KMS-11 (cell line): ENCODE measurements around the gene PCED1A.

Experiments used
- H2AFZ ChIP-seq: fragments of 200-600 bp; sonication (generic); 2 replicates; pipeline ENCODE4 v1.6.1; 2016; ENCODE audit warnings: antibody characterized with exemption, mixed run types, low read depth
- H3K27ac ChIP-seq: fragments of 200-600 bp; sonication (generic); 2 replicates; pipeline ENCODE4 v1.6.1; 2016; ENCODE audit warnings: mild to moderate bottlenecking, mixed run types
- H3K27me3 ChIP-seq: fragments of 200-600 bp; sonication (generic); 2 replicates; pipeline ENCODE4 v1.6.1; 2017; ENCODE audit warnings: mild to moderate bottlenecking, low read depth, mixed run types, moderate library complexity; ENCODE audit not compliant: insufficient read depth
- H3K36me3 ChIP-seq: fragments of 200-600 bp; sonication (generic); 2 replicates; pipeline ENCODE4 v1.6.1; 2017; ENCODE audit warnings: mild to moderate bottlenecking, mixed run types; ENCODE audit not compliant: insufficient read depth
- H3K4me1 ChIP-seq: fragments of 200-600 bp; sonication (generic); 2 replicates; pipeline ENCODE4 v1.6.1; 2016; ENCODE audit warnings: mild to moderate bottlenecking, low read depth, mixed run types; ENCODE audit not compliant: poor library complexity, severe bottlenecking
- H3K4me2 ChIP-seq: fragments of 200-600 bp; sonication (generic); 2 replicates; pipeline ENCODE4 v1.7.0; 2016; ENCODE audit warnings: mild to moderate bottlenecking, mixed run types
- H3K4me3 ChIP-seq: fragments of 200-600 bp; sonication (generic); IDR thresholded peaks from 2 replicates; pipeline ENCODE4 v1.6.1; 2017; ENCODE audit warnings: low read depth, low read length, mixed read lengths; ENCODE audit not compliant: insufficient read depth
- H3K79me2 ChIP-seq: fragments of 200-600 bp; sonication (generic); 2 replicates; pipeline ENCODE4 v1.6.1; 2016; ENCODE audit warnings: low read depth, mixed run types; ENCODE audit not compliant: insufficient read depth
- H3K9ac ChIP-seq: fragments of 200-600 bp; sonication (generic); 2 replicates; pipeline ENCODE4 v1.6.1; 2016; ENCODE audit warnings: mild to moderate bottlenecking, mixed run types
- H4K20me1 ChIP-seq: fragments of 200-600 bp; sonication (generic); 2 replicates; pipeline ENCODE4 v1.6.1; 2016; ENCODE audit warnings: mild to moderate bottlenecking, mixed run types; ENCODE audit not compliant: insufficient read depth
- TF ChIP-seq, protein P1 (sequence below): fragments of 200-600 bp; sonication (generic); conservative IDR thresholded peaks from 2 replicates; pipeline ENCODE4 v1.6.1; 2017; ENCODE audit warnings: low read depth, mild to moderate bottlenecking, antibody characterized with exemption, low read length, moderate library complexity, mixed read lengths

Gene PCED1A

DNA sequence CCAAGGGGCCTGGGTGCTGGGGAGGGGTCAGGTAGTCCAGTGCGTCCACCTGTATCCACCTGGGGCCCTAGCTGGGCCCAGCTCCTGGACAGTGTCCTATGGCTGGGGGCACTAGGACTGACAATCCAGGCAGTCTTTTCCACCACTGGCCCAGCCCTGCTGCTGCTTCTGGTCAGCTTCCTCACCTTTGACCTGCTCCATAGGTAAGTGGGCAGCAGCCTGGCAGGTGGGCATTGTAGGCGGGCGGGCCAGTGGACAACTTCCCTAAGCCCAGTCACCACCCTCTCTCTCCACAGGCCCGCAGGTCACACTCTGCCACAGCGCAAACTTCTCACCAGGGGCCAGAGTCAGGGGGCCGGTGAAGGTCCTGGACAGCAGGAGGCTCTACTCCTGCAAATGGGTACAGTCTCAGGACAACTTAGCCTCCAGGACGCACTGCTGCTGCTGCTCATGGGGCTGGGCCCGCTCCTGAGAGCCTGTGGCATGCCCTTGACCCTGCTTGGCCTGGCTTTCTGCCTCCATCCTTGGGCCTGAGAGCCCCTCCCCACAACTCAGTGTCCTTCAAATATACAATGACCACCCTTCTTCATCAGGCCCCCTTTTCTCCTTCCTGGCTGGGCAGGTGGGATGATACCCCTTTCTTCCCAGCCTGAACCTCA is 25.1 kb downstream of the PCED1A start:
- Histone ChIP-seq H3K36me3 (no peaks in the 10 kb centered on the region), H3K4me3 (no peak overlapping the region), H2AFZ (no peak overlapping the region), H4K20me1 (no peaks in the 10 kb centered on the region), H3K27ac (no peak overlapping the region), H3K4me2 (no peak overlapping the region), H3K27me3 (no peaks in the 10 kb centered on the region), H3K9ac (no peak overlapping the region), H3K79me2 (no peaks in the 10 kb centered on the region), H3K4me1 (no peaks in the 10 kb centered on the region)
- TF ChIP-seq, protein P1, sequence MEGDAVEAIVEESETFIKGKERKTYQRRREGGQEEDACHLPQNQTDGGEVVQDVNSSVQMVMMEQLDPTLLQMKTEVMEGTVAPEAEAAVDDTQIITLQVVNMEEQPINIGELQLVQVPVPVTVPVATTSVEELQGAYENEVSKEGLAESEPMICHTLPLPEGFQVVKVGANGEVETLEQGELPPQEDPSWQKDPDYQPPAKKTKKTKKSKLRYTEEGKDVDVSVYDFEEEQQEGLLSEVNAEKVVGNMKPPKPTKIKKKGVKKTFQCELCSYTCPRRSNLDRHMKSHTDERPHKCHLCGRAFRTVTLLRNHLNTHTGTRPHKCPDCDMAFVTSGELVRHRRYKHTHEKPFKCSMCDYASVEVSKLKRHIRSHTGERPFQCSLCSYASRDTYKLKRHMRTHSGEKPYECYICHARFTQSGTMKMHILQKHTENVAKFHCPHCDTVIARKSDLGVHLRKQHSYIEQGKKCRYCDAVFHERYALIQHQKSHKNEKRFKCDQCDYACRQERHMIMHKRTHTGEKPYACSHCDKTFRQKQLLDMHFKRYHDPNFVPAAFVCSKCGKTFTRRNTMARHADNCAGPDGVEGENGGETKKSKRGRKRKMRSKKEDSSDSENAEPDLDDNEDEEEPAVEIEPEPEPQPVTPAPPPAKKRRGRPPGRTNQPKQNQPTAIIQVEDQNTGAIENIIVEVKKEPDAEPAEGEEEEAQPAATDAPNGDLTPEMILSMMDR = no peak

DNA sequence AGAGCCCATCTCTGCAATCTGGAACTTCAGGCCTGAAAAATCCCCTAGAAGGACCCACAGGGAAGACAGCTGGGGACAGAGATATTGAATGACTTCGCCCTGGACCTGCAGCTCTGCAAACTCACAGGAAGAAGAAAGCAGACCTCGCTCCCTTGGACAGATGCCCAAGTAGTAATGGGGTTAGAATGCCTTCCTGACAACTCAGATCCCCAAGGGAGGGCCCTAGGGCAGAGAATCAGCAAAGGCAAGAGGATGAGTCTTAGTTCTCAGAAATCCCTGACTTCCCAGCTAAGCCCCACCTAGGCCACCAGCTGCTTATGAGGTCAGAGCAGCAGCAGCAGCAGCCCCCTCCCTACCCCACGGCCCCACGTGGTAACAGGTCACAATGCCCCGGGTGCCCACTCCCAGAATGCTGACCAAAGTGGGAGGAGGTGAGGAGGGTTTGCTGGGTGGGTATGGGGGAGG is 25.8 kb downstream of the PCED1A start, which contains the start of gene C20orf141:
C20orf141 (plus strand) TSS at position 401 of the 465 bp plus-strand sequence. CDS start 198 bp downstream, outside the sequence.
- H3K4me1 ChIP-seq = no peaks in the 10 kb centered on the region
- no peaks in the 10 kb centered on the region for H3K27me3 ChIP-seq
- no peak within 1 kb of the TSS for H2AFZ ChIP-seq
- no peaks in the 10 kb centered on the region for H3K79me2 ChIP-seq
- H3K36me3 ChIP-seq = no peaks in the 10 kb centered on the region
- no peak within 1 kb of the TSS for H3K4me3 ChIP-seq
- H3K9ac ChIP-seq = no peak within 1 kb of the TSS
- H4K20me1 ChIP-seq = no peaks in the 10 kb centered on the region
- TF ChIP-seq, protein P1 = no peak
- no peak within 1 kb of the TSS for H3K4me2 ChIP-seq
- no peak within 1 kb of the TSS for H3K27ac ChIP-seq

DNA sequence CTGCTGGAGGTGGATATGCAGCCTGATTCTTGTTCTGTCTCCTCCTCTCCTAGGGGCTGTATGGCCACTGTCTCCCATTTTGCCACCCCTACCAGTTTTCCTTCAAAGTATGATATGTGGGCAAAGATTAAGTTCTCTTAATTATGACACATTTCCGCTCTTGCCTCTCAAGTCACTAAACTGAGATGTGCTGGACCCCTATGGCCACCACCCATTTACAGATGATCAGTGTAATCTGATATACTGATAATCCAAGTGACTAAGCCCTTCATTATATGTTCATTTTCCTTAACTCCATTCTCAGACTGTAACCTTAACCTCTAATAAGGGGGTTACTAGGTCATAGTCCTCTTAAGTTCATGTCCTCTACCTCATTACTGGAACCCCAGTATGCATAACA is 26.4 kb downstream of the PCED1A start:
- Histone ChIP-seq H3K27ac (no peak overlapping the region), H3K4me2 (no peak overlapping the region), H3K27me3 (no peaks in the 10 kb centered on the region)

DNA sequence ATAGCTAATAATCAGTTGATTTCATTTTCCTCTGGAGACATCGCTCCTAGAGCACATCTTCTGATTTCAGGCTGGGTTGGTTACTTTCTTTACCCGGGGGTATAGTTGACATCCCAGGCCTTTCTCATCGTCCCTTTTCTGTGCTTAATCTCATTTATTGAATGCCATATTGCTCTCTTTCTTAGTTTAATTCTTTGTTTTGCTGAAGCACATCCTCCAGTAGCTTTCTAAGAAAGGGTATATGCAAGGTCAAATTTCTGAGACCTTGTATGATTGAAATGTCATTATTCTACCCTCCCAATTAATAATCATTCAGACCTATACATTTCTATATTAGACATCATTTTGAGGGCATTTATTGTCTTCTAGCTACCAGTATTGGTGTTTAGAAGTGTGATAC is 28.3 kb downstream of the PCED1A start:
- H2AFZ ChIP-seq = no peak overlapping the region
- H3K4me3 ChIP-seq = no peak overlapping the region
- no peaks in the 10 kb centered on the region for H3K36me3 ChIP-seq
- H3K27ac ChIP-seq = no peak overlapping the region
- H4K20me1 ChIP-seq = no peaks in the 10 kb centered on the region
- H3K27me3 ChIP-seq = no peaks in the 10 kb centered on the region
- TF ChIP-seq, protein P1 = no peak
- no peaks in the 10 kb centered on the region for H3K4me1 ChIP-seq
- no peak overlapping the region for H3K9ac ChIP-seq
- H3K4me2 ChIP-seq = no peak overlapping the region
- H3K79me2 ChIP-seq = no peaks in the 10 kb centered on the region

More for the DNA sequence above, 26.4 kb downstream of the PCED1A start:
- TF ChIP-seq, protein P1 = no peak
- Histone ChIP-seq H3K79me2 (no peaks in the 10 kb centered on the region), H3K4me3 (no peak overlapping the region), H2AFZ (no peak overlapping the region), H3K36me3 (no peaks in the 10 kb centered on the region), H3K9ac (no peak overlapping the region), H3K4me1 (no peaks in the 10 kb centered on the region), H4K20me1 (no peaks in the 10 kb centered on the region)
